Fibroblast of lung (primary cell): ENCODE data around the gene PRDX3. TPM values are rescaled to one million over a fixed set of nuclear protein-coding genes. Genes with fewer than 3 reads are reported as not detected.

Experiments
- DNase-seq, 2 donors: peaks; one replicate each; pipeline versions ENCODE4 v3.0.0 to v3.0.0-alpha.2; 2010; ENCODE audit warnings: low read depth in 2 of 2
- H2AFZ ChIP-seq: 2 replicates; pipeline ENCODE4 v1.5.1; 2012; ENCODE audit warnings: low read length, control low read depth, inconsistent platforms
- H3K27ac ChIP-seq: 2 replicates; pipeline ENCODE4 v1.5.1; 2011; ENCODE audit warnings: low read length, control low read depth; ENCODE audit not compliant: insufficient read depth
- H3K27me3 ChIP-seq: 2 replicates; pipeline ENCODE4 v1.5.1; 2011; ENCODE audit warnings: mild to moderate bottlenecking, low read length; ENCODE audit not compliant: control insufficient read depth, insufficient read depth
- H3K36me3 ChIP-seq: 2 replicates; pipeline ENCODE4 v1.5.1; 2011; ENCODE audit warnings: low read length; ENCODE audit not compliant: control insufficient read depth, insufficient read depth
- H3K4me1 ChIP-seq: 2 replicates; pipeline ENCODE4 v1.5.1; 2011; ENCODE audit warnings: low read length; ENCODE audit not compliant: control insufficient read depth, insufficient read depth; ENCODE audit errors: extremely low read depth
- H3K4me2 ChIP-seq: 2 replicates; pipeline ENCODE4 v1.5.1; 2011; ENCODE audit warnings: low read length, control low read depth; ENCODE audit not compliant: insufficient read depth; ENCODE audit errors: extremely low read depth
- H3K4me3 ChIP-seq, 4 experiments: fragments of 200-600 bp in 1 of 4; sonication (generic) in 1 of 4; replicated peaks in 1 of 4; 2 replicates each; pipeline ENCODE4 v1.5.1; 2011 to 2016; ENCODE audit warnings: low read length in 4 of 4, low read depth in 3 of 4, mild to moderate bottlenecking in 3 of 4, control low read depth in 2 of 4, inconsistent platforms in 1 of 4, mixed read lengths in 1 of 4; ENCODE audit not compliant: insufficient read depth in 1 of 4; ENCODE audit errors: control extremely low read depth in 1 of 4
- H3K79me2 ChIP-seq: 2 replicates; pipeline ENCODE4 v1.5.1; 2012; ENCODE audit warnings: mild to moderate bottlenecking, low read length, inconsistent platforms; ENCODE audit not compliant: control insufficient read depth, insufficient read depth
- H3K9ac ChIP-seq: 2 replicates; pipeline ENCODE4 v1.5.1; 2011; ENCODE audit warnings: mild to moderate bottlenecking, low read length, control low read depth; ENCODE audit not compliant: insufficient read depth
- H3K9me3 ChIP-seq: 2 replicates; pipeline ENCODE4 v1.5.1; 2012; ENCODE audit warnings: low read depth, low read length; ENCODE audit not compliant: control insufficient read depth, insufficient read depth
- H4K20me1 ChIP-seq: 2 replicates; pipeline ENCODE4 v1.5.1; 2011; ENCODE audit warnings: low read length; ENCODE audit not compliant: control insufficient read depth, insufficient read depth; ENCODE audit errors: extremely low read depth
- CTCF ChIP-seq, 2 donors: IDR thresholded peaks in 1 of 2; conservative IDR thresholded peaks in 1 of 2; 1 replicate in 1 of 2; 2 replicates in 1 of 2; pipeline ENCODE4 v1.5.1; 2011 to 2012; ENCODE audit warnings: low read length in 2 of 2, control low read depth in 1 of 2, inconsistent platforms in 1 of 2, low read depth in 1 of 2, mild to moderate bottlenecking in 1 of 2
- EZH2 ChIP-seq: IDR thresholded peaks from 2 replicates; pipeline ENCODE4 v1.5.1; 2012; ENCODE audit warnings: low read length, control low read depth, mild to moderate bottlenecking; ENCODE audit errors: missing control alignments
- polyA plus RNA-seq, 2 donors: library from polyadenylated mRNA; depleted of rRNA in 1 of 2; stranded (reverse) in 1 of 2; unstranded in 1 of 2; fragments of >200 nt; gene quantifications; 2 replicates each; pipeline ENCODE4 v1.2.1, GENCODE V29; 2011 to 2012; ENCODE audit warnings: missing spikeins in 1 of 2
- total RNA-seq: library from RNA; depleted of rRNA; stranded (reverse); fragments of >200 nt; gene quantifications from 2 replicates; pipeline ENCODE4 v1.2.1, GENCODE V29; 2014

Gene PRDX3
- total and polyA plus RNA-seq, 2 donors (not counting 1 experiment from before 2014, with no cell fraction given): 287 to 303 TPM

- H3K27ac ChIP-seq: no peak overlapping the region
- no peaks in the 10 kb centered on the region for H4K20me1 ChIP-seq
- H3K4me1 ChIP-seq: peaks cover 22% of the 10 kb centered on the region
- no peak overlapping the region for H2AFZ ChIP-seq
- no peaks in the 10 kb centered on the region for H3K36me3 ChIP-seq
- H3K9me3 ChIP-seq: no peaks in the 10 kb centered on the region
- DNase-seq: peak; percentile 81 to 92
- TF ChIP-seq CTCF (conservative IDR thresholded peaks at IDR 0.05 in 1 of 2, IDR thresholded peaks at IDR 0.05 in 1 of 2; ENCODE audit: low read depth in 1 of 2, low read length in 2 of 2): peak; percentile 88 to 92
- TF ChIP-seq EZH2: no peak
- peak overlapping the region; percentile 60 for H3K4me2 ChIP-seq
- no peak overlapping the region for H3K4me3 ChIP-seq
- H3K27me3 ChIP-seq: no peaks in the 10 kb centered on the region
- H3K79me2 ChIP-seq: no peaks in the 10 kb centered on the region
- no peak overlapping the region for H3K9ac ChIP-seq
Measured at GRCh38 chr10:119199231-119199992, 20.8 kb upstream of the PRDX3 start.

GRCh38 chr10:119198438-119198837 is 19.8 kb upstream of the PRDX3 start:
- H3K4me2 ChIP-seq: no peak overlapping the region
- DNase-seq: no peak
- H3K4me1 ChIP-seq: peaks cover 20% of the 10 kb centered on the region
- no peak overlapping the region for H3K4me3 ChIP-seq
- no peaks in the 10 kb centered on the region for H3K27me3 ChIP-seq
- H3K79me2 ChIP-seq: no peaks in the 10 kb centered on the region
- no peak overlapping the region for H3K27ac ChIP-seq
- H3K9me3 ChIP-seq: no peaks in the 10 kb centered on the region
- TF ChIP-seq CTCF (conservative IDR thresholded peaks at IDR 0.05 in 1 of 2, IDR thresholded peaks at IDR 0.05 in 1 of 2; ENCODE audit: low read depth in 1 of 2, low read length in 2 of 2) (peak; percentile 37 to 53), EZH2 (no peak)
- H2AFZ ChIP-seq: no peak overlapping the region
- H4K20me1 ChIP-seq: no peaks in the 10 kb centered on the region
- H3K36me3 ChIP-seq: no peaks in the 10 kb centered on the region
- H3K9ac ChIP-seq: no peak overlapping the region

GRCh38 chr10:119197921-119198320 is 19.3 kb upstream of the PRDX3 start:
- Histone ChIP-seq H4K20me1 (no peaks in the 10 kb centered on the region), H3K4me1 (peaks cover 17% of the 10 kb centered on the region), H3K79me2 (no peaks in the 10 kb centered on the region), H3K4me2 (no peak overlapping the region), H3K27ac (no peak overlapping the region), H3K27me3 (no peaks in the 10 kb centered on the region), H3K36me3 (no peaks in the 10 kb centered on the region), H3K9me3 (no peaks in the 10 kb centered on the region), H3K9ac (no peak overlapping the region), H3K4me3 (no peak overlapping the region), H2AFZ (no peak overlapping the region)
- TF ChIP-seq EZH2 (no peak), CTCF (conservative IDR thresholded peaks at IDR 0.05 in 1 of 2, IDR thresholded peaks at IDR 0.05 in 1 of 2; ENCODE audit: low read depth in 1 of 2, low read length in 2 of 2) (no peak)
- peak; percentile 67 to 87 for DNase-seq
